ENCODE data around the gene MTUS2. TPM values are rescaled to one million over a fixed set of nuclear protein-coding genes. Genes with fewer than 3 reads are reported as not detected.
A peak's percentile ranks its signal among the peaks of the same experiment; 100 is the strongest.

MTUS2 gene
- total RNA-seq, 1 experiment from 2014 or later, result 6.6 TPM

GRCh38 chr13:29459813-29460355, 639.7 kb downstream of the MTUS2 start:
- H3K27ac ChIP-seq (ENCODE audit: low read length), result no peak overlapping the region
- H3K4me3 ChIP-seq (ENCODE audit: low read length), result no peak overlapping the region
- no peaks in the 10 kb centered on the region for H3K9me2 ChIP-seq (replicated peaks; ENCODE audit: insufficient read depth, low read length)
- no peak for DNase-seq
- H3K79me2 ChIP-seq (ENCODE audit: low read length), result no peaks in the 10 kb centered on the region
- no peaks in the 10 kb centered on the region for H4K20me1 ChIP-seq (ENCODE audit: insufficient read depth, low read depth, low read length)
- H3K4me2 ChIP-seq (ENCODE audit: low read depth, low read length, poor library complexity, severe bottlenecking), result no peak overlapping the region
- H3K36me3 ChIP-seq (ENCODE audit: insufficient read depth, low read length), result no peaks in the 10 kb centered on the region
- H2AFZ ChIP-seq (ENCODE audit: low read length), result no peak overlapping the region
- H3K27me3 ChIP-seq (ENCODE audit: low read length), result no peaks in the 10 kb centered on the region
- peaks cover 9% of the 10 kb centered on the region for H3K4me1 ChIP-seq (ENCODE audit: low read length)
- H3K9me3 ChIP-seq (ENCODE audit: low read length), result no peaks in the 10 kb centered on the region
- H3K9ac ChIP-seq (ENCODE audit: low read length), result no peak overlapping the region

- H3K79me2 ChIP-seq (ENCODE audit: low read length), result no peaks in the 10 kb centered on the region
- no peak overlapping the region for H3K4me3 ChIP-seq (ENCODE audit: low read length)
- no peaks in the 10 kb centered on the region for H4K20me1 ChIP-seq (ENCODE audit: insufficient read depth, low read depth, low read length)
- DNase-seq, result no peak
- H3K4me1 ChIP-seq (ENCODE audit: low read length), result peaks cover 9% of the 10 kb centered on the region
- no peaks in the 10 kb centered on the region for H3K9me2 ChIP-seq (replicated peaks; ENCODE audit: insufficient read depth, low read length)
- H3K9me3 ChIP-seq (ENCODE audit: low read length), result no peaks in the 10 kb centered on the region
- no peak overlapping the region for H3K9ac ChIP-seq (ENCODE audit: low read length)
- H3K4me2 ChIP-seq (ENCODE audit: low read depth, low read length, poor library complexity, severe bottlenecking), result no peak overlapping the region
- no peaks in the 10 kb centered on the region for H3K36me3 ChIP-seq (ENCODE audit: insufficient read depth, low read length)
- no peak overlapping the region for H2AFZ ChIP-seq (ENCODE audit: low read length)
- no peak overlapping the region for H3K27ac ChIP-seq (ENCODE audit: low read length)
- no peaks in the 10 kb centered on the region for H3K27me3 ChIP-seq (ENCODE audit: low read length)
These were observed 644.1 kb downstream of the MTUS2 start for GRCh38 chr13:29464105-29464679.

DNA sequence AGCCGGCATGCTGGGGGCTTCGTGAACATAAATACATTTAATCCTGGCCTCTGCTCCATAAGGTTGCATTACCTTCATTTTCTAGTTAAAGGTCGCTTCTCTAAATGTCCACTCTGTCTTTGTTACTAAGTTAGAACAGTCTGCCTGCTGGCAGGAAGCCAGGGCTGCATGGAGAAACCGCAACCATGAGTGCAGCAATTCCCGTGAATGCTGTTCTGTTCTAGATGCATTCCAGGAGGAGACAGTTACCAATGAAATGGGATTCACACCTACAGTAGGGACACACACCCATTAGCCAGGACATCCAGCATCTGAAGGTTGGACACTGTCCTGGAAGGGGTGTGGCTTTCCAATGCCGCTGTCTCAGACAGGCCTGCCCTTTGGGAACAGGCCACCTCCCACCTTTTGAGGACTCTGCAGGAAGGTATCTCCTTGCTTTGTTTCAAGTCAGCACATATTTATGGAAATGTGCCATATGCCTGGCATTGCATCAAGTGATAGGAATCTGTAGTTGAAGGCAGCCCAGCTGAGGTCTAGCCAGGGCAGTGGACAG, 645.7 kb downstream of the MTUS2 start:
- Histone ChIP-seq H3K9me3 (ENCODE audit: low read length) (no peaks in the 10 kb centered on the region), H3K27ac (ENCODE audit: low read length) (no peak overlapping the region), H4K20me1 (ENCODE audit: insufficient read depth, low read depth, low read length) (no peaks in the 10 kb centered on the region), H3K9me2 (replicated peaks; ENCODE audit: insufficient read depth, low read length) (no peaks in the 10 kb centered on the region), H3K4me3 (ENCODE audit: low read length) (no peak overlapping the region), H3K4me1 (ENCODE audit: low read length) (peaks cover 4% of the 10 kb centered on the region; the same call in 1 of the 2 replicates), H2AFZ (ENCODE audit: low read length) (no peak overlapping the region), H3K9ac (ENCODE audit: low read length) (no peak overlapping the region), H3K27me3 (ENCODE audit: low read length) (no peaks in the 10 kb centered on the region), H3K4me2 (ENCODE audit: low read depth, low read length, poor library complexity, severe bottlenecking) (no peak overlapping the region), H3K79me2 (ENCODE audit: low read length) (no peaks in the 10 kb centered on the region), H3K36me3 (ENCODE audit: insufficient read depth, low read length) (no peaks in the 10 kb centered on the region)
- DNase-seq, result no peak

DNA sequence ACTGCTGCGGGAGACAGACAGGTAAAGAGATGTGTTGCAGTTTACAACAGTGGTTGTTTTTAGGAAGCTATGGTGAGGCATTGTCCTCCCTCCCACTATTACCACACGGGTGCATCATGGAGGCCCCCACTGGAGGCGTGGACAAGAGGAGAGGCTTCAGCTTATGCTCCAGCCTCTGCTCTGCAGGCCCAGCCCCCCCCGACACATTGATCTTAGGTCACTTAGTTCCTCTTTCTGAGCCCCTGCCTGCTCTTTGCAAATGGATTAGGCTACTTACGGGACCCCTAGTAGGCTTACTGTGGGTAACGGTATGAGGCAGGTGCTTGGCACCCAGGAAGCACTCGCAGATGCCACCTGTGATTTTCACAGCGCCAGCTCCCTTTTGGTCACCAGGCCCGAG, 651.4 kb downstream of the MTUS2 start:
- no peaks in the 10 kb centered on the region for H3K9me3 ChIP-seq (ENCODE audit: low read length)

DNA sequence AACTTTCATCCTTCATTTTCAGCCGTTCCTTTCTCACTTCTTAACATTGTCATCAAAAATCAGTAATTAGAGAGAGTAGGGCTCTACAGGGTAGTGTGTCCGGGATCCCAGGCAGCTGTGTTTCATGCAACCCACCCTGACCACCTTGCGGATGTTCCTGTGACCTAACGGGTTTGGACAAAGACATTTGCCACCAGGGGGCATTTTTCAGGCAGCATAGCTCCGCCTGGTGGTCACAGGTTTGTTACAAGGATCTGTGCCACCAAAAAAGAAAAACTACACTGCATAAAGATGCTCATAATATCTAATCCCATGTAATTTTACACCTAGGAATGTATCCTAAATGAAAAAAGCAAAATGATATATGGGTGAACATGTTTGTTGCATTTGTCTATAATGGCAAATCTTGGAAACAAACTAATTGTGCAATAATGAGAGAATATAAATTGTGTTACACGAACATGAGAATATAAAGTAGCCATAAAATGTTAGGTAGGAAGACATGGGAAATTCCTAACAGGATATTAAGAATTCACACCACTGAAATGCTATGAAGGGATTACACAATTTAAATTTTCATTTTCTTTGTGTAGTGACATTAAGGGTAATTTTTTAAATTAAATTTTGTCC, 652.3 kb downstream of the MTUS2 start:
- H3K36me3 ChIP-seq (ENCODE audit: insufficient read depth, low read length), result no peaks in the 10 kb centered on the region
- H3K9ac ChIP-seq (ENCODE audit: low read length), result peak overlapping the region; percentile 16; the same call in 1 of the 2 replicates
- H3K4me3 ChIP-seq (ENCODE audit: low read length), result no peak overlapping the region
- H2AFZ ChIP-seq (ENCODE audit: low read length), result no peak overlapping the region
- no peaks in the 10 kb centered on the region for H3K9me2 ChIP-seq (replicated peaks; ENCODE audit: insufficient read depth, low read length)
- H3K27me3 ChIP-seq (ENCODE audit: low read length), result no peaks in the 10 kb centered on the region
- H3K79me2 ChIP-seq (ENCODE audit: low read length), result no peaks in the 10 kb centered on the region
- no peaks in the 10 kb centered on the region for H3K9me3 ChIP-seq (ENCODE audit: low read length)
- peak; percentile 85 for DNase-seq
- H3K27ac ChIP-seq (ENCODE audit: low read length), result no peak overlapping the region
- peaks cover 25% of the 10 kb centered on the region for H3K4me1 ChIP-seq (ENCODE audit: low read length)
- peak overlapping the region; percentile 13 for H3K4me2 ChIP-seq (ENCODE audit: low read depth, low read length, poor library complexity, severe bottlenecking)
- no peaks in the 10 kb centered on the region for H4K20me1 ChIP-seq (ENCODE audit: insufficient read depth, low read depth, low read length)

More for the DNA sequence above, 651.4 kb downstream of the MTUS2 start:
- H3K27me3 ChIP-seq (ENCODE audit: low read length), result no peaks in the 10 kb centered on the region
- H3K4me2 ChIP-seq (ENCODE audit: low read depth, low read length, poor library complexity, severe bottlenecking), result peak overlapping the region; percentile 13
- H3K27ac ChIP-seq (ENCODE audit: low read length), result no peak overlapping the region
- no peaks in the 10 kb centered on the region for H3K79me2 ChIP-seq (ENCODE audit: low read length)
- H3K4me3 ChIP-seq (ENCODE audit: low read length), result no peak overlapping the region
- H3K9ac ChIP-seq (ENCODE audit: low read length), result no peak overlapping the region
- no peak overlapping the region for H2AFZ ChIP-seq (ENCODE audit: low read length)
- H4K20me1 ChIP-seq (ENCODE audit: insufficient read depth, low read depth, low read length), result no peaks in the 10 kb centered on the region
- H3K4me1 ChIP-seq (ENCODE audit: low read length), result peaks cover 25% of the 10 kb centered on the region
- DNase-seq, result peak; percentile 65
- no peaks in the 10 kb centered on the region for H3K36me3 ChIP-seq (ENCODE audit: insufficient read depth, low read length)
- no peaks in the 10 kb centered on the region for H3K9me2 ChIP-seq (replicated peaks; ENCODE audit: insufficient read depth, low read length)

DNA sequence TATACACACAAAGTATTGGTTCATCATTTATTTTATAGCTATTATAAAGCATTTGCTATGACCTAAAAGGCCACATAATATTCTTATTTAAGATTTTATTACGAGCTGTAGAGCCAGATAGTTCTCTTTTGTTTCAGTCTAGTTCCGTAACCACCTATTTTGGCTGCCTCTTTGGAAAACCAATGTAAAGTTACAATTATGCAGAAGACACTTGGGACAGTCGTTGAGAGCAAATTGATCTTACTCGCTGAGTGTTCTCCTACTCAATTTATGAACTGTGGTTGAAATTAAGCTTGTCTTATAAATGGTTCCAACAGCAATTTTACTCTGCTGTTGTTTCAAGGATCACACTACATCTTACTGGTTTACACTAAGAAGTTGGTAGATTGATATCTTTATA, 653.0 kb downstream of the MTUS2 start:
- Histone ChIP-seq H3K4me2 (ENCODE audit: low read depth, low read length, poor library complexity, severe bottlenecking) (peak overlapping the region; percentile 32), H4K20me1 (ENCODE audit: insufficient read depth, low read depth, low read length) (no peaks in the 10 kb centered on the region), H3K27ac (ENCODE audit: low read length) (no peak overlapping the region), H3K27me3 (ENCODE audit: low read length) (no peaks in the 10 kb centered on the region), H3K9me3 (ENCODE audit: low read length) (no peaks in the 10 kb centered on the region), H3K79me2 (ENCODE audit: low read length) (no peaks in the 10 kb centered on the region), H3K4me3 (ENCODE audit: low read length) (no peak overlapping the region), H3K9ac (ENCODE audit: low read length) (no peak overlapping the region), H3K4me1 (ENCODE audit: low read length) (peaks cover 25% of the 10 kb centered on the region), H3K9me2 (replicated peaks; ENCODE audit: insufficient read depth, low read length) (no peaks in the 10 kb centered on the region), H3K36me3 (ENCODE audit: insufficient read depth, low read length) (no peaks in the 10 kb centered on the region), H2AFZ (ENCODE audit: low read length) (no peak overlapping the region)
- no peak for DNase-seq

DNA sequence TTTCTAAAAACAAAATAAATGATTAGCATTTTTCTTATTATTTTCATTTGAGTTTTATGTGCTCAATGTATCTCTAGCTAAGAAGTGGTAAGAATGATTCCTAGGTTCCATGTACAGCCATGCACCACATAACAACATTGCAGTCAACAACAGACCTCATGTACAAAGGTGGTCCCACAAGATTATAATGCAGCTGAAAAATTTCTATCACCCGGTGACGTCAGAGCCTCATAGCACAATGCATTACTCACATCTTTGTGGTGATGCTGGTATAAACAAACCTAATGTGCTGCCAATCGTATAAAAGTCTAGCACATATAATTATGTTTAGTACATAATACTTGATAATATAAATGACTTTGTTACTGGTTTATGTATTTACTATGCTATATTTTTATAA, 654.9 kb downstream of the MTUS2 start:
- Histone ChIP-seq H3K9ac (ENCODE audit: low read length) (no peak overlapping the region), H2AFZ (ENCODE audit: low read length) (no peak overlapping the region), H3K4me2 (ENCODE audit: low read depth, low read length, poor library complexity, severe bottlenecking) (no peak overlapping the region), H3K4me3 (ENCODE audit: low read length) (no peak overlapping the region), H3K4me1 (ENCODE audit: low read length) (peaks cover 41% of the 10 kb centered on the region), H3K9me3 (ENCODE audit: low read length) (no peaks in the 10 kb centered on the region), H3K9me2 (replicated peaks; ENCODE audit: insufficient read depth, low read length) (no peaks in the 10 kb centered on the region), H3K27ac (ENCODE audit: low read length) (no peak overlapping the region), H3K27me3 (ENCODE audit: low read length) (no peaks in the 10 kb centered on the region), H3K79me2 (ENCODE audit: low read length) (no peaks in the 10 kb centered on the region), H4K20me1 (ENCODE audit: insufficient read depth, low read depth, low read length) (no peaks in the 10 kb centered on the region), H3K36me3 (ENCODE audit: insufficient read depth, low read length) (no peaks in the 10 kb centered on the region)
- no peak for DNase-seq

DNA sequence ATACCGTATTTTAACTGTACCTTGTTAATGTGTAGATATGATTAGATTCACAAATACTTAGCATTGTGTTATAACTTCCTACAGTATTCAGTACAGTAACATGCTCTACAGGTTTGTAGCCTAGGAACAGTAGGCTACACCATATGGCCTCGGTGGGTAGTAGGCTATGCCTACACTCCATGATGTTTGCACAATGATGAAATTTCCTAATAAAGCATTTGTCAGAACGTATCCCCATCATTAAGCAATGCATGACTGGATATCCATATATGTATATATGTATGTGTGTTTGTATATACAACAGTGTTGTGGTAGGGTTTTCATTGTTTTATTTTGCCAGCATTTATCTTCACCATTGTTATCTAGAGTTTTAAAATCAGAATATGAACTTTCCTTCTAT, 655.9 kb downstream of the MTUS2 start:
- no peaks in the 10 kb centered on the region for H3K9me3 ChIP-seq (ENCODE audit: low read length)
- H3K9me2 ChIP-seq (replicated peaks; ENCODE audit: insufficient read depth, low read length), result no peaks in the 10 kb centered on the region
- H3K27me3 ChIP-seq (ENCODE audit: low read length), result no peaks in the 10 kb centered on the region
- no peak for DNase-seq
- no peak overlapping the region for H3K4me2 ChIP-seq (ENCODE audit: low read depth, low read length, poor library complexity, severe bottlenecking)
- H3K4me3 ChIP-seq (ENCODE audit: low read length), result no peak overlapping the region
- H3K27ac ChIP-seq (ENCODE audit: low read length), result no peak overlapping the region
- H3K9ac ChIP-seq (ENCODE audit: low read length), result no peak overlapping the region
- no peaks in the 10 kb centered on the region for H3K79me2 ChIP-seq (ENCODE audit: low read length)
- no peak overlapping the region for H2AFZ ChIP-seq (ENCODE audit: low read length)
- H4K20me1 ChIP-seq (ENCODE audit: insufficient read depth, low read depth, low read length), result no peaks in the 10 kb centered on the region
- peaks cover 42% of the 10 kb centered on the region for H3K4me1 ChIP-seq (ENCODE audit: low read length)
- no peaks in the 10 kb centered on the region for H3K36me3 ChIP-seq (ENCODE audit: insufficient read depth, low read length)

Data from Karpas-422 (cell line).